ENCODE results near the gene FMO3. TPM values are rescaled to one million over a fixed set of nuclear protein-coding genes. Genes with fewer than 3 reads are reported as not detected.

The FMO3 gene
- total RNA-seq, 2 donors from 2014 or later = 0.42 TPM; not detected in 1

DNA sequence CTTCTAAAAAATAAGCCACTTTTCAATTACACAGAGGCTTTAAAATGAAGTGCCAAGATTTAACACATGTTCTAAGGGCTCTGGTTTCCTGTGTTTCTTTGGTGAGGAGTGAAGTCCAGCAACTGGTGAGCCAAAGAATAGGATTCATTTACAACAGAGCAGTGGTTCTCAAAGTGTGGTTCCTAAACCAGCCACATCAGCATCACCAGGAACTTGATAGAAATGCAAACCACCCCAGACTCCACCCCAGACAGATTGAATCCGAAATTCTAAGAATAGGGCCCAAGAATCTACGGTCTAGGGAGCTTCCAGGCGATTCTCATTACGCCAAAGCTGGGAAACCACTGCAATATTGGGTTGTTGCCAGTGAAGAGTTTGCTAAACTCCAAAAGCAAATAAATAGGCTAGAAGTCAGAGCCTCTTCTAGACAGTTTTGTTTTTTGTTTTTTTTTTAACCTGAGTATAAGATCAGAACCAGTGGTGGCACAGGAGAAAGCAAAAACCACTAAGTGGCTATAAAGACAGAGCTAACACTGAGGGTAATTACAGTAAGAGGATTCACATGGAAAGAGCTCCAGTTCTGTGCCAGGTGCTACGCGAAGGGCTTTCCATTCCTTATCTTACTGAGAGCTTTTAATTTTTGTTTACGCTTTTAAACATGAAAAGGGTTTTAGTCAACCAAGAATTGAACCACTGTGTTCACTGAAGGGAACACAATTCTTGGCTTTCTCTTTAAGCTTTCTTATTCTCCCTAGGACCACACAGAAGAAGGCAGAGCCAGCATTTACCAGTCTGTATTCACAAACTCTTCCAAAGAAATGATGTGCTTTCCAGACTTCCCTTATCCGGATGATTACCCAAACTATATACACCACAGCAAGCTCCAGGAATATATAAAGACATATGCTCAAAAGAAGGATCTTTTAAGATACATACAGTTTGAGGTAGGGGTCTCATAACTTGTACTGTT is 52.0 kb downstream of the FMO3 start:
- intact Hi-C loops (cut with DNase I, micrococcal nuclease) = no loop called here
- no peak for DNase-seq
- peak; percentile 52 for ATAC-seq

DNA sequence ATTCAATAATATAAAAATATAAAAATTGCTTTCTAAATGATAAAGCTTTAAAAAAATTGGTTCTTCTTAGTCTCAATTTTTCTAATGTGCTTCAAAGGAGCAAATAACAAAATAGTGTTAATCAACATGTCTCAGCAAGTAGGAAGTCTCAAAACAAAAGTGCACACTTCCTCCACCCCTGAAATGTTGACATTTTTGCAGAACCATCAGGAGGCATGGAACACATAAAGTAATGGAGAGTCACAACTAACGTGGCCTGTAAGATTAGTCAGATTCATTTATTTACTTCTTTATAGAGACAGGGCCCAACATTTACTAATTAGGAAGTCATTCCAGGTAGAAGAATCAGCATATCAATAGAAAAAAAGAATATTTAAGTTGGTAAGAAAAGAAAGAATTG is 59.5 kb downstream of the FMO3 start:
- intact Hi-C loops (cut with DNase I, micrococcal nuclease) = no loop called here
- no peak for ATAC-seq
- no peak for DNase-seq

DNA sequence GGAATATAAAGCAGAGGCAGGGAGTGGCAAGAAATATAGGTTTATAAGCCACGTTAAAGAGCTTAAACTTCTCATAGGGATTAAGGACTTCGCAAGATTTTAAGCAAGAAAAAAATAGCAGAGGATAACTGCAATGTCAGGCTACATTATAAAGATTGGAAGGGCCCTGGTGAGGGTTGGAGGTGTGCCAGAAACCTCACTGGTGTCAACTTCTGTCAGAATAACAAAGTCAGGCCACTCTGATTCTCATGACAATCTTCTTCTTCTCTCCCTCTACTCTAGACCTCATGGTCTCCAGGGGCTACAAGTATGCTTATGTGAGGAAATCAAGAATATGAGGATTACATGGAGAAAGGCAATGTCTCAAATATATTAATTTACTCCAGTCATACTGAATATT is 61.8 kb downstream of the FMO3 start:
- ATAC-seq = no peak
- DNase-seq = no peak
- intact Hi-C loops (cut with DNase I, micrococcal nuclease) = no loop called here

DNA sequence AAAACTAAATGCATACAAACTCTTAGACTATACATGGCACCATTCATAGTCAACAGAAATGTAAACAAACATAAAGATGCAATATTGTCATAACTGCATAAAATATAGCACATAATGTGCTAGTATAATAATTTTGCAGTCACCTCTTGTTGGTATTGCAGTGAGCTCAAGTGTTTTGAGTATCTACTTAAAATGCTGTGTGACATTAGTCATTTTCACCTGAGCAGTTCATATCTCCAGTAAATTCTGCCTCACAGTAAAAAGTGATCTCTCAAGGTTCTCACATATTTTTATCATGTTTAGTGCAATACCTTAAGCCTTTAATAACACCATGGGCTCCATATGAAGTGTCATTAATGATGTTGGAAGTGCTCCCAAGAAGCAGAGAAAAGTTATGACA is 64.8 kb downstream of the FMO3 start:
- no peak for DNase-seq
- intact Hi-C loops (cut with DNase I, micrococcal nuclease) = no loop called here
- no peak for ATAC-seq

DNA sequence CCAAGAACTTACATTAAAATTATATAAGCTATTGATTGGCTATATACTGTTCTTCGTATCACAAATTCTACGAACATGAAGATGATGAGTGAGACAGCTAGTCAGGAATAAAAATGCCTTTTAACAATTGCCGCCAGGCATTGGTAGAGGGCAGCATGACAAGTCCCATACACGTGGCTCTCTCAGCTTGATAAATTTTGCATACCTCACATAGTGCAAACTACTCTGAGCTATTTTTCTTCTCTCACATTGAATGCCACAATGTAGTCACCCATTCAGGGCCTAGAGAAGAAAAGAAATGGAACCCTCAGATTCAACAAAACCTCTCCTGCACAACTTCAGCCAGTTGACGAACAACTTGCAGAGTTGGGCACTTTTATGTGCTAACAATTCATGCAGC is 67.4 kb downstream of the FMO3 start:
- no peak for DNase-seq
- intact Hi-C loops (cut with DNase I, micrococcal nuclease) = no loop called here
- no peak for ATAC-seq

DNA sequence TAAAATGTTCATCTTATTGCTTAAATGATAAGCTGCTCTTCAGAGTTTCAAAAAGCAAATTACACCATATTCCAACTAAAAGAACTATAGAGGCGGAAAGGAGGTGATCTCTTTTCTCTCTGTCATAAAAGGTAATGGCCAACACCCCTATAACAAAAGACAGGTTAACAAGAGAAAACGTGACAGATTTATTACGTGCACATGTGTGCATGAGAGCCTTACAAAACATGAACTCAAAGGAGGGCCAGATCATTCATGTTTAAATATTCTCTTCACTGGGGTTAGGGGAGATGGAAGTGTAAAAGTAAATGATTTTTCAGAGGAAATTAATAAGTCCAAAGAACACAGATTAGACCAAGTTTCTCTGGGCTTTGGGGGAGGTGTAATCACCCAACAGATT is 67.8 kb downstream of the FMO3 start:
- DNase-seq (no peak), ATAC-seq (no peak)
- intact Hi-C loops (cut with DNase I, micrococcal nuclease) = no loop called here

DNA sequence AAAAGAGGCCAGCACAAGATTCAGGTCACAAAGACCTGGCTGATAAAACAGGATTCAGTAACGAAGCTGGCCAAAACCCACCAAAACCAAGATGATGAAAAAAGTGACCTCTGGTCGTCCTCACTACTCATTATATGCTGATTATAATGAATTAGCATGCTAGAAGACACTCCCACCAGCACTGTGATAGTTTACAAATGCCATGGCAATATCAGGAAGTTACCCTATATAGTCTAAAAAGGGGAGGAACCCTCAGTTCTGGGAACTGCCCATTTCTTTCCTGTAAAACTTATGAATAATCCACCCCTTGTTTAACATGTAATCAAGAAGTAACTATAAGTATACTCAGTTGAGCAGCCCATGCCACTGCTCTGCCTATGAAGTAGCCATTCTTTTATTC is 68.4 kb downstream of the FMO3 start:
- DNase-seq (no peak), ATAC-seq (no peak)
- intact Hi-C loops (cut with DNase I, micrococcal nuclease) = no loop called here

DNA sequence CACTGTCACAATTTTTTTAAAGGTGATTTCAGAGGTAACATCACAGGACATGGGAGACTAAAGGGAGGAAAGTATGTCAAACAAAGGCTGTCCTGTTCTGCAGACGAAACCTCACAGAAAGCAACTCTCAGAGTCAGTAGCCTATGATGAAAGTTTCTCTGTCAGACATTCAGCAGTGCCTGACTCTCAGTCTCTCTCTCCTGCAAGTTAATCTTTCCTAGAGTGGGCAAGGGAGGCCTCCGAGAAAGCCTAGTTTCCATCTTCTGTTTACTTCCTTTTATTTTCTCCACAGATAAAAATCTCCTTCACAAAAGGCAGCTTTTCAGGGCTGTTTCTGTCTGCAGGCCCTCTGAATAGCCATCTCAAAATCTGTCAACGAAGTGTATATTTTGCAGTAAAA is 69.5 kb downstream of the FMO3 start:
- DNase-seq (no peak), ATAC-seq (peak; percentile 49)
- intact Hi-C loops (cut with DNase I, micrococcal nuclease) = no loop called here

DNA sequence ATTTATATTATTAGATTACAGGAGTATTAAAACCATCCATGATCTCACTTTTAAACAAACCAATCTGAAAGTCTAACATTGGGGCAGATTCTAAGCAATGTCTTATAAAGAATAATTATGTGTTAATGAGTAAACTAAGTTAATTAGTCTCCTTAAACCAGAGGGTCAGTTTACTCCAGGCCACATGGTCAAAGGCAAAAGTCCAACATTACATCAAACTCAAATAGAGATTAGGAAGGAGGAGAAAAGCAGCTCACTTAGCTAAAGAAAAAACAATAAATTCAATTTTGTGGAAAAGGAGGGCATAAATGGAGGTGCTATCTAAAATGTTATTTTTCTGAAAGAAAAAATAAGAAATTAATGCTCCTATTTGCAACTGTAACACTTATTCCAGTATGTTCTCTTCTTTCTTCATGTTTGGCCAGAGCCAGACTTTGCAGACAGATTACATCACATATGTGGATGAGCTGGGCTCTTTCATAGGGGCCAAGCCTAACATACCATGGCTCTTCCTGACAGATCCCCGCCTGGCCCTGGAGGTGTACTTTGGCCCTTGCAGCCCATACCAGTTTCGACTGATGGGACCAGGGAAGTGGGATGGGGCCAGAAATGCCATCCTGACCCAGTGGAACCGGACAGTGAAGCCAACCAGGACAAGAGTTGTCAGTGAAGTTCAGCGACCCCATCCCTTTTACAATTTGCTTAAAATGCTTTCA is 70.1 kb downstream of the FMO3 start:
- ATAC-seq (peak; percentile 88), DNase-seq (peak in 1 of 2 donors; percentile 11)
- intact Hi-C loops (cut with DNase I, micrococcal nuclease) = no loop called here

DNA sequence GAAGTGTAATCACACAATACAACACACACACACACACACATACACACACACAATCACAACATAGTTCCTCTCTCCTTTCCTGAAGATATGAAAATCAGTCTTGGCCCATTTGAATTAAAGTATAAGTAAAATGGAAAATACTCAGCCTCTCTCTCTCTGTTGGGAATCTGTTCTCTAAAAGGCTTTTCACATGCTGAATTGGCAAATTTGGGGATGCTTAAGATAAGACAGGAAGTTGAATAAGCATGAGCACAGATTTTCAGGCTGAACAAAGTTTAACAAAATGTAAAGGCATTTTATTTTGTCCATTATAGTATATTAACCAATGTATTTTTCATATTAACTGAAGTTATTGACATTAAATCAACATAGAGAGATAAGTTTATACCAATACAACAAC is 70.7 kb downstream of the FMO3 start:
- intact Hi-C loops (cut with DNase I, micrococcal nuclease) = no loop called here
- no peak for DNase-seq
- no peak for ATAC-seq

DNA sequence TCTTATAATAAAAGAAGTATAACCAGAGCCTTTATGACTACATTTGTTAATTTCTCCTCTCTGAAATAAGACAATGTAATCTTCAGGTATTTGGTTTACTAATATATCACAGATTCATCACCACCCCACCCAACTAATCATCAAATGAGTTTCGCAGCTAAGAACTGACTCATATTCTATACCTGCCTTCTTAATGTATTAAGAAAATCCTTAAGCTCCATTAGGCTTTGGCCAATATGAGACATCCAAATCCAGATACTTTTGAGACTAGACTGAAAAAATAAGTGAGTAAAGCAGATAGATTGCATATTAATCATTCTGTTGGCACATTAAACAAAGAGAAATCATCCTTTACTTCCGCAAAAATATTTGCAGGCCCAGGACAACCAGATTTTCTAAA is 75.7 kb downstream of the FMO3 start:
- no peak for DNase-seq
- ATAC-seq = no peak
- intact Hi-C loops (cut with DNase I, micrococcal nuclease) = no loop called here

Small RNA genes within 50 kb of the gene (microRNA-seq; reads per million reads assigned to microRNA genes)
- gene MIR1295A (0 reads per million in 2 donors), gene MIR1295B (0 reads per million in 2 donors)

Other genes starting within 250 kb of the FMO3 start
- gene MROH9, start 155.4 kb upstream of the FMO3 start, total RNA-seq = not detected
- gene FMO2, start 94.4 kb downstream of the FMO3 start, total RNA-seq = 1 to 10 TPM in 1 of 2 donors, under 1 TPM in 1; 0.76 to 1.4 TPM
- gene FMO1, start 157.6 kb downstream of the FMO3 start, total RNA-seq = under 1 TPM in 1 of 2 donors, not detected in 1; 0.21 TPM
- gene FMO4, start 223.3 kb downstream of the FMO3 start, total RNA-seq = 10 to 100 TPM in 1 of 2 donors, 1 to 10 TPM in 1; 6.7 to 14.5 TPM

Data from left colon (tissue), 2 donors.